HG03378 (cell line): ENCODE data around the gene TUBB8B.
"Not testable (repeated sequence)": the region's sequence is repeated elsewhere in the genome, so short reads cannot be mapped to it uniquely, and the experiment has no call there.

Experiments
- ATAC-seq: cut with Tn5 transposase; IDR thresholded peaks from one replicate; pipeline ENCODE4 v1.9.1; 2021; ENCODE audit warnings: mild to moderate bottlenecking, moderate library complexity; ENCODE audit not compliant: unreplicated experiment

TUBB8B gene

DNA sequence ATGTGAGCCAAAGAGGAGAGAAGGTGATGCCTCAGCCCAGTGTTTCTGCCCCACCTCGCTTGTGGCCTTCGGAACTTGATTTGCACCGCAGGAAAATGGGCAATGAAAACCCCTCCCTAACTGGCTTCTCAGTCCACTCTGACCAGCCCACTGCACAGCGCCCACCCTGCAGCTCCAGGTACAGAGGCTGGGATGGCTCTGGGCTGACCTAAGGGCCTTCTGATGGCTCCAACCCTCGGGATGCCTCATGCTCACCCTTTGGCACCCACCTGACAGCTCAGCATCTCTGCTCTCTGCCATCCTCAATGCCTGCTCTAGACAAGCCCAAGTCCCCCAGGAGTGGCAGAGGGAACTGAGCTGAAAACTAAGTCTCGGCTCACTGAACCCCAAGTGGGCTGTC, 36.2 kb downstream of the TUBB8B start:
- not testable (repeated sequence) for ATAC-seq

DNA sequence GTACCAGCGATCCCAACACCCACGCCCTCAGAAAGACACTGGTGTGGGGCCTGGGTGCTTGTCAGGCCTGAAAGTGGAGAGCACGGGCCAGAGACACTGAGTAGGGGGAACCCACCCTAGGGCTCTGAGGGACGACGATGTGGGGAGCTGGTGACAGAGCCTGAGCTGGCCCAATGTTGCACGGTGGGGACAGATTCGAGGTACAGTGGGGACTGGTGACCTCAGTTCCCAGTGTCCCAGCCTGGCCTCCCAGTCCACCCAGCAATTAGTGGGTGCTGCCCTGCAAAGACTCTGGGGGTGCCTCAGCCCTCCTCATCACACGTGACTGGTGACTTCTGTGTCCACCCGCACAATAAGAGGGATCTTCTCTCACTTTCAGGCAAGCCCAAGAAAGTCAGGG, 36.6 kb downstream of the TUBB8B start:
- not testable (repeated sequence) for ATAC-seq

- ATAC-seq, result not testable (repeated sequence)
Measured at GRCh38 chr18:11383-12274, 37.8 kb downstream of the TUBB8B start.

GRCh38 chr18:10624-11184, 38.7 kb downstream of the TUBB8B start:
- not testable (repeated sequence) for ATAC-seq

GRCh38 chr18:9937-10336, 39.5 kb downstream of the TUBB8B start:
- not testable (repeated sequence) for ATAC-seq
